Type B pancreatic cell (in vitro differentiated cells): ENCODE measurements around the gene SERPINI1. TPM values are rescaled to one million over a fixed set of nuclear protein-coding genes. Genes with fewer than 3 reads are reported as not detected.

Experiments used
- DNase-seq: peaks from one replicate; pipeline ENCODE4 v3.0.0; 2021; ENCODE audit warnings: mixed read lengths; ENCODE audit not compliant: unreplicated experiment; ENCODE audit errors: extremely low spot score
- H3K27ac Mint-ChIP-seq: 2 replicates; pipeline ENCODE4 v1.8.0; 2021; ENCODE audit warnings: mild to moderate bottlenecking, mixed read lengths
- H3K27me3 Mint-ChIP-seq: 2 replicates; pipeline ENCODE4 v1.8.0; 2021; ENCODE audit warnings: mixed read lengths
- H3K36me3 Mint-ChIP-seq: 2 replicates; pipeline ENCODE4 v1.8.0; 2021; ENCODE audit warnings: mixed read lengths
- H3K4me1 Mint-ChIP-seq: one replicate; pipeline ENCODE4 v1.8.0; 2021; ENCODE audit warnings: mixed read lengths; ENCODE audit not compliant: unreplicated experiment
- H3K4me3 Mint-ChIP-seq: 2 replicates; pipeline ENCODE4 v1.8.0; 2021; ENCODE audit warnings: mild to moderate bottlenecking, mixed read lengths
- H3K9me3 Mint-ChIP-seq: 2 replicates; pipeline ENCODE4 v1.8.0; 2021; ENCODE audit warnings: mixed read lengths
- total RNA-seq: library from RNA; stranded (reverse); gene quantifications from 2 replicates; pipeline ENCODE4 v1.2.1, GENCODE V29; 2021; ENCODE audit warnings: low replicate concordance
- TF ChIP-seq, protein P1 (sequence below): fragments of 200-600 bp; sonication (generic); conservative IDR thresholded peaks from 2 replicates; pipeline ENCODE4 v1.5.0; 2021; ENCODE audit warnings: antibody characterized with exemption, mild to moderate bottlenecking

SERPINI1 gene
- total RNA-seq, 1 donor from 2014 or later: 27.2 TPM

GRCh38 chr3:167750272-167750971 is 14.9 kb downstream of the SERPINI1 start:
- TF ChIP-seq, protein P1, sequence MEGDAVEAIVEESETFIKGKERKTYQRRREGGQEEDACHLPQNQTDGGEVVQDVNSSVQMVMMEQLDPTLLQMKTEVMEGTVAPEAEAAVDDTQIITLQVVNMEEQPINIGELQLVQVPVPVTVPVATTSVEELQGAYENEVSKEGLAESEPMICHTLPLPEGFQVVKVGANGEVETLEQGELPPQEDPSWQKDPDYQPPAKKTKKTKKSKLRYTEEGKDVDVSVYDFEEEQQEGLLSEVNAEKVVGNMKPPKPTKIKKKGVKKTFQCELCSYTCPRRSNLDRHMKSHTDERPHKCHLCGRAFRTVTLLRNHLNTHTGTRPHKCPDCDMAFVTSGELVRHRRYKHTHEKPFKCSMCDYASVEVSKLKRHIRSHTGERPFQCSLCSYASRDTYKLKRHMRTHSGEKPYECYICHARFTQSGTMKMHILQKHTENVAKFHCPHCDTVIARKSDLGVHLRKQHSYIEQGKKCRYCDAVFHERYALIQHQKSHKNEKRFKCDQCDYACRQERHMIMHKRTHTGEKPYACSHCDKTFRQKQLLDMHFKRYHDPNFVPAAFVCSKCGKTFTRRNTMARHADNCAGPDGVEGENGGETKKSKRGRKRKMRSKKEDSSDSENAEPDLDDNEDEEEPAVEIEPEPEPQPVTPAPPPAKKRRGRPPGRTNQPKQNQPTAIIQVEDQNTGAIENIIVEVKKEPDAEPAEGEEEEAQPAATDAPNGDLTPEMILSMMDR: no peak

DNA sequence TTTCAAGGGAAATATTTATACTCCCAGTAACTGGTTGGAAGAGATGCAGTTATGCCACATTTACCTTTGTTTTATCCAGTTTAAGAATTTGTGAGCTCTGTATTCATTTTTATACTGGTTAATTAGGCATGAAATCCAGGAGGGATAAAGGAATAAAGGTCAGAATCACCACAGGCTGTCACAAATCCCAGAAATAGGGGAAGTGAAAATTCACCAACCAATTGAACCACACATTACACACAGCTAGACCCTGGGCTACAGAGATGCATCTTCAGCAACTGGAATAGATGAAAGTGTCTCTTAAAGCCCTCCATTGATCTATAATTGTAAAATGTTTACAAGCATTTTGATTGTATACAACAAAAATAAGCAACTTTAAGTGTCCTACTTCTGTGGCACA is 18.5 kb downstream of the SERPINI1 start:
- H3K9me3 Mint-ChIP-seq: no peaks in the 10 kb centered on the region
- H3K4me1 Mint-ChIP-seq: peaks cover 2% of the 10 kb centered on the region
- H3K27ac Mint-ChIP-seq: no peak overlapping the region
- DNase-seq: no peak
- no peak overlapping the region for H3K4me3 Mint-ChIP-seq
- no peaks in the 10 kb centered on the region for H3K27me3 Mint-ChIP-seq
- TF ChIP-seq, protein P1: no peak
- H3K36me3 Mint-ChIP-seq: no peaks in the 10 kb centered on the region

More at GRCh38 chr3:167750272-167750971, 14.9 kb downstream of the SERPINI1 start:
- Mint-ChIP-seq H3K4me1 (peaks cover 3% of the 10 kb centered on the region), H3K27ac (no peak overlapping the region), H3K27me3 (no peaks in the 10 kb centered on the region), H3K4me3 (no peak overlapping the region), H3K9me3 (no peaks in the 10 kb centered on the region), H3K36me3 (no peaks in the 10 kb centered on the region)
- DNase-seq: no peak

DNA sequence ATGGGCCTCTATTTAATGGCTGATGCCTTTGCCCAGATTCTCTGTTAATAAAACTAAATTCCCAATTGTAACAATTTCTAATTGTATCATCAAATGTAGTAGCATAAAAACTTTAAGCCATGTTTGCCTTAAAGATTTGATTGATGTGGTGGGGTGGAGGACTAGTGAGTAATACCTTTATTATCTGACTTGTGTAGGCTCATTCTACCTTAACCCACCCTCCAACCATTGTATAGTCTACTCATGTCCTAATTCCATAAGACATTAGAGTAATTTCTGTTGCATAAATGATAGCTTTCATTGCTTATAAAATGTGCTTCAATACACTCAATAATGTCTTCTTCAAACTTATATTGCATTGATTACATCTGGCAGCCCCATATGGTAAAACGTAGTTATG is 25.8 kb downstream of the SERPINI1 start:
- peaks cover 5% of the 10 kb centered on the region for H3K9me3 Mint-ChIP-seq

GRCh38 chr3:167762296-167762695 is 26.8 kb downstream of the SERPINI1 start:
- H3K9me3 Mint-ChIP-seq: peaks cover 7% of the 10 kb centered on the region
- DNase-seq: no peak
- no peaks in the 10 kb centered on the region for H3K27me3 Mint-ChIP-seq
- H3K4me1 Mint-ChIP-seq: no peaks in the 10 kb centered on the region
- H3K27ac Mint-ChIP-seq: no peak overlapping the region
- no peak overlapping the region for H3K4me3 Mint-ChIP-seq
- TF ChIP-seq, protein P1: no peak
- no peaks in the 10 kb centered on the region for H3K36me3 Mint-ChIP-seq

More for the DNA sequence above, 25.8 kb downstream of the SERPINI1 start:
- Mint-ChIP-seq H3K36me3 (no peaks in the 10 kb centered on the region), H3K4me1 (no peaks in the 10 kb centered on the region), H3K27ac (no peak overlapping the region), H3K4me3 (no peak overlapping the region), H3K27me3 (no peaks in the 10 kb centered on the region)
- no peak for DNase-seq
- TF ChIP-seq, protein P1: no peak

DNA sequence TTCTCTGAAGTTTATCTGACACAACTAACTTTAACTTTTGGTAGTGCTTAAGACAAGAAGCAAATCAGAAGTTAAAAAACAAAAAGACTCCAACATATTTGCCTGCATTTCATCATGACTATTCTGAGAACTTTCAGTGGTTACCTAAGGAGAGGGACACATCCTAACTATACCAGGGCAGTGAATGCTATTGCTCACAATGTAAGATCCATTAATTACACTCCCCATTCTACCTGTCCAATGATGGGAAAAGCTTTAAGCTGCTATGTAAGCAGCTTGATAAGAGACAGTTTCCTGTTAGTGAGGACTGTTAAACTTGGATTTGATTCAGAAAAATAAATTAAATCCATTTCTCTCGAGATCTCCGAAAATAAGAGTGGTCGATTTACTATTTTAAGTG is 37.5 kb downstream of the SERPINI1 start:
- Mint-ChIP-seq H3K36me3 (no peaks in the 10 kb centered on the region), H3K27ac (no peak overlapping the region), H3K27me3 (peaks cover 11% of the 10 kb centered on the region), H3K9me3 (no peaks in the 10 kb centered on the region), H3K4me3 (no peak overlapping the region), H3K4me1 (peaks cover 4% of the 10 kb centered on the region)
- DNase-seq: no peak
- TF ChIP-seq, protein P1: no peak
